ENCODE measurements around the gene GRM4. TPM values are rescaled to one million over a fixed set of nuclear protein-coding genes. Genes with fewer than 3 reads are reported as not detected.

GRM4 gene
- total RNA-seq, 1 donor from 2014 or later: not detected

- ATAC-seq (no peak), DNase-seq (ENCODE audit: missing footprints) (no peak)
- intact Hi-C loops (cut with DNase I): no loop called here
Measured at GRCh38 chr6:34126419-34126818, 19.5 kb downstream of the GRM4 start.

- ATAC-seq: no peak
- intact Hi-C loops (cut with DNase I): no loop called here
- no peak for DNase-seq (ENCODE audit: missing footprints)
Measured at GRCh38 chr6:34125939-34126338, 19.9 kb downstream of the GRM4 start.

GRCh38 chr6:34120953-34121675 is 24.8 kb downstream of the GRM4 start:
- intact Hi-C loops (cut with DNase I): no loop called here
- ATAC-seq: no peak
- DNase-seq (ENCODE audit: missing footprints): no peak

- intact Hi-C loops (cut with DNase I): no loop called here
- DNase-seq (ENCODE audit: missing footprints) (no peak), ATAC-seq (no peak)
Measured at GRCh38 chr6:34115915-34116314, 30.0 kb downstream of the GRM4 start.

DNA sequence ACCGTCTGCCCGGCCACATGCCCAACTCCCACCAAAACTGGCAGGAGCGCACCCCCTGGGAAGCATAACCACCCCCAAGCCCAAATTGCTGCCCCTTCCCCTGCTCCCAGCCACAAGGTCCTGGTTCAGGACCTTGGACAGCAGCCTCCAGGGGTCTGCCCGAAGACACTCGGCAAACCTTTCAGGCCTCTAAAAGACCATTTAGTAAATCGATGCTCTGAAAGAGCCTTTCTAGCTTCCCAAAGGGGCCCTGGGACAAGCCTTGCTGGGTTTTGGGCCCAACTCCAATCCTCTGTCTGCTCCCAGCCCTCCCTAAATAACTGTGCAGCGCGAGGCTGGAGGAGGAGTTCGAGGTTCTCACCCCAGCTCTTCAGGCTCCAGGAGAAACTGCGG is 30.5 kb downstream of the GRM4 start:
- no peak for ATAC-seq

GRCh38 chr6:34114695-34115402 is 31.0 kb downstream of the GRM4 start:
- no peak for DNase-seq (ENCODE audit: missing footprints)
- intact Hi-C loops (cut with DNase I): no loop called here
- no peak for ATAC-seq

More for the DNA sequence above, 30.5 kb downstream of the GRM4 start:
- intact Hi-C loops (cut with DNase I): no loop called here
- DNase-seq (ENCODE audit: missing footprints): no peak

- ATAC-seq: no peak
- peak; percentile 3 for DNase-seq (ENCODE audit: missing footprints)
- intact Hi-C loops (cut with DNase I): no loop called here
Measured at GRCh38 chr6:34113532-34113931, 32.4 kb downstream of the GRM4 start.

DNA sequence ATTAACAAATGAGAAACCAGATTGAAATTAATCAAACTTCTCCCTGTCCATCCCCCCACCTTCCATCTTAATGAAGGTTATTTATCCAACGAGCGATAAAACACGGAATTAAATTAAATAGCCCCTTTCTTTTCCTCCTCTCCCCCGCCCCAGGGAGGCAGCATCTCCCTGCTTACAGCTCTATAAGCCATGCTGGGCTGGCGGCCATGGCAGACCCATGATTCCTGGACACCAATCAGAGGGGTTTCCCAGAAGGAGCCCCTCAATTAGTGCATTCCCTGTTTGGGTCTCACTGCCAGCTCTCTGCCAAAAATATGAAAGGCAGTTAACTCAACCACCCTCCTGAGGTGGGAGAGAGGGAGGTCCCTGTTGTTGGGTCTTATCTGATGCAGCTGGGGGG is 33.8 kb downstream of the GRM4 start:
- ATAC-seq (no peak), DNase-seq (ENCODE audit: missing footprints) (peak; percentile 55)
- intact Hi-C loops (cut with DNase I): no loop called here

- DNase-seq (ENCODE audit: missing footprints) (peak; percentile 39), ATAC-seq (no peak)
- intact Hi-C loops (cut with DNase I): no loop called here
Measured at GRCh38 chr6:34110610-34111009, 35.3 kb downstream of the GRM4 start.

GRCh38 chr6:34108176-34108575 is 37.7 kb downstream of the GRM4 start:
- DNase-seq (ENCODE audit: missing footprints) (no peak), ATAC-seq (no peak)
- intact Hi-C loops (cut with DNase I): no loop called here

DNA sequence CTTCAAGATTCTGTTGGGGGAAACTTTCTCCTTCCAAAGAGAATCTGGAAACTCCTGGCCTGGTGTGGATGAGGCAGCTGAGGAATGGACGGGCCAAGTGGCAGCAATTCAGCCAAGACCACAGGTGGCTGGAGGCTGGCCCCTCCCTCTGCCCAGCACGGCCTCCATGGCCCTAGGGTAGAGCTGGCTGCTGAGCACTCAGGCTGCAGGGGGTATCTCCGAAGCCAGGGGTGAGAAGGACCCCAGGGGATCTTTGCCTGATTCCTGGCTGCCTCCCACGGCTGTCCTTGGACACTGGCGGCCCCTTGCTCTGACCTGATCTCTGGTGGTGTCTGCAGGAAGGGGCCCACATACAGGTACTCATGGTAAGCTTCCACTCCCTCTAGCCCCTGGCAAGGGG is 39.0 kb downstream of the GRM4 start:
- ATAC-seq (no peak), DNase-seq (ENCODE audit: missing footprints) (no peak)
- intact Hi-C loops (cut with DNase I): no loop called here

DNA sequence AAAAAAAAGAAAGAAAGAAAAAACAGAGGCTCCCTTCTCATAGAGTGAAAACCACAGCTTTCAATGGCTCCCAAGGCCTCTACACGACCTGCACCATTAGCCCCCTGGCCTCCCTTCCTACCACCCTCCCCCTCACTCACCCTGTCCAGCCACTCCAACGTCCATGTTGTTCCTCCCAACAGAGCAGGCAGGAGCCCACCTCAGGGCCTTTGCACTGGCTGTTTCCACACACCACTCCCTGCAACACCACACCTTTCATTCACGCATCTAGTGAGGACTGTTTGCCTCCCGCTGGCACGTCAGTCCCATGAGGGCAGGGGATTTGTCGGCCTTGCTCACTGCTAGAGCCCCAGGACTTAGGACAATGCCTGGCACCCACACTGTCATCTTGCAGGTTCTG is 39.5 kb downstream of the GRM4 start:
- intact Hi-C loops (cut with DNase I): no loop called here
- no peak for ATAC-seq
- DNase-seq (ENCODE audit: missing footprints): no peak

- no peak for ATAC-seq
- intact Hi-C loops (cut with DNase I): no loop called here
- DNase-seq (ENCODE audit: missing footprints): no peak
Measured at GRCh38 chr6:34104628-34105027, 41.3 kb downstream of the GRM4 start.

DNA sequence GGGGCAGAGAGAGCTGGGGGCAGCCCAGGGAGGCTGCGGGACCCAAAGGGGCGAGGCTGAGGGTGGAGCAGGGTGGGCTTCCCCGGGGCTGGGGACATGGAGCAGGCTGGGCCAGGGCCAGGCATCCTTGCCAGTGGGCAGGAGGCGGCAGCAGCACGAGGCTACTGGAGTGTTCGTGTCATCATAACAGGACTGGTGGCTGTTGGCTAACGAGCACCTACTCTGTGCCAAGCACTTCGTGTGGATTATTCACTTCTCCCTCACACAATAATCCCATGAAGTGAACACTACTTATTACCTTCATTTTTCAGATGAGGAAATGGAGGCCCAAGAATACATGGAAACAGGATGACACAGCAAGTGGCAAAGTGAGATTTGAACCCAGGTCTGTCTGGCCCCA is 41.7 kb downstream of the GRM4 start:
- ATAC-seq (no peak), DNase-seq (ENCODE audit: missing footprints) (no peak)
- intact Hi-C loops (cut with DNase I): no loop called here

GRCh38 chr6:34103321-34103720 is 42.6 kb downstream of the GRM4 start:
- ATAC-seq (no peak), DNase-seq (ENCODE audit: missing footprints) (no peak)
- intact Hi-C loops (cut with DNase I): no loop called here

DNA sequence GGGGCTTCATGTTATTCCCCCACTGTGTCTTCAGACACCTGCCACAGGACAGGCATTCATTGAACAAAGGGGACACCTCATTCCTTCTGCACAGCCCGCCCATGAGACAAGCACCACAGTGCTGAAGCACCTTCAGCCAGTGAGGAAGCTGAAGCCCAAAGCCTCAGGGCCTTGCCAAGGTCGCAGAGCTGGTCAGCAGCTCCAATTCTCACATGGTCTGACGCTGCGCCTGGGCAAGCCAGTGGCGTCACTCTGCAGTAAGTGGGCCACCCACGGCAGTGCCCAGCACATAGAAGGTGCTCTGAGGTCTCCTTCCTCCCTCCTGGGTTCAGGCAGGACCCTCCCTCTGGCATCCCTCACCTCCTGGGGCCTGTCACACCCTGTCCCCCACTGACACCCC is 43.2 kb downstream of the GRM4 start:
- DNase-seq (ENCODE audit: missing footprints) (no peak), ATAC-seq (no peak)
- intact Hi-C loops (cut with DNase I): no loop called here

DNA sequence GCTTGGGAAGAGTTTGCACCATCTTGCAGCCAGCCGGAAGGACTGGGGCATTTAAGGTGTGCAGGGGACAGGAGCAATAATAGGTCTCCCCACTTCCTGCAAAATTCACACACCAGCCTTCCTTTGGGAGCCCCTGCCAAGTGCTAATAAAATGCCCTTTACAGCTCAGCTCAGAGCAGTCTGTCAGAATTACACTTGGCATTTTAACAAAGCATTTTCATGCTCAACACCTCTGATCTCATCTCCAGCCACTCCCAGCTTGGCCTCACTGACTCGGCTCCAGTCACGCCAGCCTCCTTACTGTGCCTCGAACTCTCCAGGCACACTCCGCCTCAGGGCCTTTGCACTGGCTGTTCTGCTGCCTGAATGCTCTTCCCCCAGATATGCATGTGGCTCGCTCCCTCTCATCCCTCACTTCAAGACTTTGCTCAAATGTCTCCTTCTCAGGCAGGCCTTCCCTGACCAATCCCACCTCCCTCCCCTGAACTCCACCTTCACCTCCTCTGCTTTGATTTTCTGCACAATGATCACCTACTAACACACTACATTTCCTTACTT is 43.7 kb downstream of the GRM4 start:
- intact Hi-C loops (cut with DNase I): no loop called here
- ATAC-seq: no peak
- no peak for DNase-seq (ENCODE audit: missing footprints)

GRCh38 chr6:34100788-34101187 is 45.1 kb downstream of the GRM4 start:
- no peak for DNase-seq (ENCODE audit: missing footprints)
- no peak for ATAC-seq
- intact Hi-C loops (cut with DNase I): no loop called here

- ATAC-seq (no peak), DNase-seq (ENCODE audit: missing footprints) (no peak)
- intact Hi-C loops (cut with DNase I): no loop called here
Measured at GRCh38 chr6:34099878-34100277, 46.0 kb downstream of the GRM4 start.

All from Right ventricle myocardium inferior (tissue), 1 donor.